ENCODE results near the gene ADCY2.
A peak's percentile ranks its signal among the peaks of the same experiment; 100 is the strongest.

ADCY2 gene

GRCh38 chr5:7671381-7671993 is 275.5 kb downstream of the ADCY2 start:
- DNase-seq: no peak

DNA sequence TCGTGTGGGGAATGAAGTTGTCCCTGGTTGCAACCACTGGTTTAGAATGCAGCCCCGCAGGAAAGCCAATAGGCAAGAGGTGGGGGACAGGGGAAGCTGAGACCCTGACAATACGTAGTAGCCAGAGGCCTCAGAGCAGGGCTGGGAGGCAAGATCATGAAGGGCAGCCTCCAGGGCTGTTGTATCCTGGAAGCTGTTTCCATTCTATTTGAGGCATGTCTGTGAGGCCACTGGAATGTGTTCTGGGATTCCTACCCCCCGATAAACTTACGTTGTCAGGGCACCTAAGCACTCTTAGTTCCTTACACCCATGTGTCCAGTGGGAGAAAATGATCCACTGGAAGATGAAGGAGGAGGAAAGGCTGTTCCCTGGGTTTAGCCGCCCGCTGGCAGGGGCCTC is 277.7 kb downstream of the ADCY2 start:
- no peak for DNase-seq

- no peak for DNase-seq
Measured at GRCh38 chr5:7676455-7676854, 280.5 kb downstream of the ADCY2 start.

DNA sequence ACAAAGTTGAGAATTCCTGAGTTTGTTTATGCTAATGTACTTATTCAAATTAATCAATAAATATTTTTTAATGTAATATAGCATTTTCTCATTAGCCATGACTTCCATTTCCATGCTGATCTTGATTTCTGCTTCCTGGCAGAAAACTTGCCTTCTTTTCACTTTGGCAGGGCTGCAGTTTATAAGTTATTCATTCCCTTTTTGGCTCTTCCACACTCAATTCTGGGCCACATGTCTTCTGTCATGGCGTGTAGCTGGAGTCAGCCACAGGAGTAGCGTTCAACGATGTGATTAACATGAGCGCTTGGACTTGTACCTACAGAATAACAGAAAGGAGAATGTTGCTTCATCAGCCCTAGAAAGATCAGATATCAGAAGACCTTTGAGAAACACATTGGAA is 282.1 kb downstream of the ADCY2 start:
- DNase-seq: no peak

DNA sequence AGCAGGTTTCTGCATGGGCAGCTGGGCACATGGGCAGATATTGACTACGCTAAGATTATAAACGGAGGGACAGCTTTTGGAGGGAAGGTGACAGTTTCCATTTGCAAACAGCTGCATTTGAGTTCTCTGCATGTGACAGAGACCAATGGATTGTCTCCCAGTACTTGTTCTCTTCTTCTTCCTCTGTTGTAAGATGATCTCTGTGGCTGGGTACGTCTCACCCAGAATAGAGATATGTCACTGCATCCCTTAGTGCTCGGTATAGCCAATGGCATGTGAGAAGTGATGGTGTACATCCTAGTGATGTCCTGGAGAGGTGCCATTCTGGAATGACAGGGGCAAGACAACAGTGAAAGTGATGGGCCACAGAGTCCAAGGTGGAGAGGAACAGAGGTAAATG is 283.7 kb downstream of the ADCY2 start:
- DNase-seq: no peak

DNA sequence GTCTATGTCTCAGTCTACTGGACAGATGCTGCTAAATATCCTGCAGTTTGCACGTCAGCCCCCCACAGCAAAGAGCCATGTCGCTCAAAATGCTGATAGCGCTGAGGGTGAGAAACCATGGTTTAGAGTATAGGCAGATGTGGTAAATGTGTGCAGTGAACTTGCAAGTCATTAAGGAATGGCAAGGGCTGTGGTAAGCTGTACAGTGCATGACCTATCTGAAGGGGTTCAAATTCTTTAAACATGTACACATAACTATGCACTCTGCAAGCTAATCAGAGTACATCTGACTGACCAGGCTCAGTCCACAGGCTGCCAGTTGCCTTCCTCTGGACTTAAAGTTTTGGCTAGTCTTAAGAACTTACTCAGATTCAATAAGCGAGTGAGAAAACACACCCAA is 284.3 kb downstream of the ADCY2 start:
- no peak for DNase-seq

GRCh38 chr5:7682379-7682778 is 286.4 kb downstream of the ADCY2 start:
- no peak for DNase-seq

DNA sequence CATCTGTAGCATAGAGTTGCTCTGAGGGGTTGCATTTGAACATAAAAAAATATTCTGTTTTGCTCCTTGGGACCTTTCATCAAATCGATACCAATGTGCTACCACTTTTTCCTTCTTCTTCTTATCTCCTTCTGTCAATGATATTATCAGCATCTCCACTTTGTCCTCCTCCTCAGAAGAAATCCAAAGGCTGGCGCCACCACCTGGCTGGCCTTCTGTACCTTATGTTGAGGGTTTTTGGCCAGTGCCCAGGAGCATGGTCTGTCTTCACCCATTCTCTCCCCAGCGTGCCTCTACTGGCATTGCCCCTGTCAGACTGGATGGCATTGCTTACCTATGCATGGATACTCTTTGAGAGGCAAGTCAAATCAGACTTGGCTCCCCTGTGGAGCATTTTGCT is 287.8 kb downstream of the ADCY2 start:
- no peak for DNase-seq

GRCh38 chr5:7684826-7685225 is 288.9 kb downstream of the ADCY2 start:
- no peak for DNase-seq

GRCh38 chr5:7686794-7687193 is 290.9 kb downstream of the ADCY2 start:
- DNase-seq: no peak

GRCh38 chr5:7690557-7690956 is 294.6 kb downstream of the ADCY2 start:
- no peak for DNase-seq

DNA sequence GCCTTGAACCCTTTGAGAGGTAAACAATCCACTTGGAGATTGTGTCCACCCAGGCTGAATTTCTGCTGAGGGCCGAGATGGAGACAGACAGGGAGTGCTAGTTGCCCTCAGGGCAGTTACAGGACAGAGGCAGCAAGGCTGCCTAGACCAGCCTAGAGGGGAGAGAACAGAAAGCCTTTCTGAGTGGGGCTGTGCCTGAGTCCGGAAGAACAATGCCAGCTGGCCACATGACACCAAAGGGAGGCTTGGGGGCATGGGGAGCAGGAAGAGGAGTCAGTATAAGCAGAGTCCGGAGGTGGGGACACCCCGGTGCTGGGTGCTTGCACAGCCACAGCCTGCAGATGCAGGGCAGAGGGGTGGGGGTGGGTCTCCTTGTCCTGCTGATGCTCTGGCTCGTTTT is 309.3 kb downstream of the ADCY2 start:
- DNase-seq: no peak

DNA sequence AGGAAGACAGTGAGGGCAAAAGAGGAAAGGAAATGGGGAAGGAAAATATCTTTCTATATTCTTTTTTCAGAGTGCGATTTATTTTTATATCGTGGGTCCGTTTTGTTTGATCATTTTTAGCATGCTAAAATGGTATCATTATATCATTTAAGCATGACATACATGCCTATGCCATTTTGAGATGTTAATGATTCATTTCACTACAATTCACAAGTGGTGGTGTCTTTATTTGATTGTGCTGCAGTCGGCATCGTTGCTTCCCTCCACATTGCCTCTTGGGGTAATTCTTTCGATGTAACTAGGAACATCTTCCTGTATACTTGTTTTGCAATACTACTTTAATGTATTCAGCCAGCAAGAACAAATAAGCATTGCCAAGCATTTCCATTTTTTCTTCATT is 309.8 kb downstream of the ADCY2 start:
- DNase-seq: no peak

GRCh38 chr5:7706256-7706655 is 310.3 kb downstream of the ADCY2 start:
- no peak for DNase-seq

DNA sequence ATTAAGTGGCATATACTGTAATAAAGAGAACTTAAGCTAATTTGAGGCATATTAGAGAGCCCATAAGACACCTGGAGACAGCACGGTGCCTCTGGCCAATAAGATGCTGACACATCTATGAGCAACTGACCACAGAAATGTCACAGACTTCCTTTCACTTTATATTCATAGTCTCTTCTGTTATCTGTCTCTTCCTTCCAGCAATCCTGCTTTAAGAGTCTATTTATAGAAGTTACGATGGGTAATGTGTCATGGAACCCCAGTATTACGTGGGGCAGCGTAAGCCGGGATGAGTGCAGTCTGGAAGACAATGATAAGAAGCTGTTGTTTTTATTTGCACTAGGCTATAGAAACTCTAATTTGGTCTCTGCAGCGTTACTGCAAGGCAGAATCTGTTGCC is 318.2 kb downstream of the ADCY2 start:
- no peak for DNase-seq

GRCh38 chr5:7714697-7715096 is 318.8 kb downstream of the ADCY2 start:
- no peak for DNase-seq

DNA sequence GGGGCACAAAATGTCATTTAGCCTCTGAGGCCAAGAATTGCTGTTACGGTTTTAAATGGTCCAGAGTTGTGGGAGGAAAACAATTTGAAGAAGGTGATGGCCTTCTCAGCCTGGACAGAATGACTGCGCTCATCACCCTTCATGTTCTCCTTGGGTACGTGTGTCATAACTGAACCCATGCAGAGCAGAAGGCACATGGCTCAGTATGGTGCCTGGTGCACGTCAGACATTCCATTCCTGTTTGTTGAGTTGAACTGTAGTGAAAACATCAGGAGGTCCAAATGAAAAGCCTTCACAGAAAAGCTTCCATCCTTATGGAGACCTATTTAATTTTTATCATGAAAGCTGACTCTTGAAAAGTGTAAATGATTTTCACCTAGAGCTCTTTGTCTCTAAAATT is 321.8 kb downstream of the ADCY2 start:
- DNase-seq: no peak

GRCh38 chr5:7728076-7728475 is 332.1 kb downstream of the ADCY2 start:
- no peak for DNase-seq

GRCh38 chr5:7741415-7742065 is 345.6 kb downstream of the ADCY2 start:
- DNase-seq: no peak

DNA sequence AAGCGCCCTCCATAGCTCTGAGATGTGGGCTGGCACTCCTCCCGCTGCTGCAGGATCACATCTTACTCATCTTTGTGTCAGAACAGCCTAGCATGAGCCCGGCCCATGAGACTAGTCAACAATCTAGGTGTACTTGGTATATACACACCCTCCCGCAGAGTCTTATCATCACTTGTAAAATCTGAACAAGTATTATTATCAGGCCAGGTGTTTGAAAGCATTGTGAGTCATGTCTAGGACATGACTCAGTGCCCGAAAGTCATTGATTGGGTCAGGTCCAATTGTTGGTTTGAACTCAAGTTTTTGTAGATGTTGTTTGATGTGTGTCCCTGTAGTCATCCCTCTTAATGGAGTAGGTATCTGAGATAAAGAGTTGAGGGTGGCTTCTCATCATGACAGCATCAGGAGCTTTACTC is 346.3 kb downstream of the ADCY2 start:
- DNase-seq: no peak

DNA sequence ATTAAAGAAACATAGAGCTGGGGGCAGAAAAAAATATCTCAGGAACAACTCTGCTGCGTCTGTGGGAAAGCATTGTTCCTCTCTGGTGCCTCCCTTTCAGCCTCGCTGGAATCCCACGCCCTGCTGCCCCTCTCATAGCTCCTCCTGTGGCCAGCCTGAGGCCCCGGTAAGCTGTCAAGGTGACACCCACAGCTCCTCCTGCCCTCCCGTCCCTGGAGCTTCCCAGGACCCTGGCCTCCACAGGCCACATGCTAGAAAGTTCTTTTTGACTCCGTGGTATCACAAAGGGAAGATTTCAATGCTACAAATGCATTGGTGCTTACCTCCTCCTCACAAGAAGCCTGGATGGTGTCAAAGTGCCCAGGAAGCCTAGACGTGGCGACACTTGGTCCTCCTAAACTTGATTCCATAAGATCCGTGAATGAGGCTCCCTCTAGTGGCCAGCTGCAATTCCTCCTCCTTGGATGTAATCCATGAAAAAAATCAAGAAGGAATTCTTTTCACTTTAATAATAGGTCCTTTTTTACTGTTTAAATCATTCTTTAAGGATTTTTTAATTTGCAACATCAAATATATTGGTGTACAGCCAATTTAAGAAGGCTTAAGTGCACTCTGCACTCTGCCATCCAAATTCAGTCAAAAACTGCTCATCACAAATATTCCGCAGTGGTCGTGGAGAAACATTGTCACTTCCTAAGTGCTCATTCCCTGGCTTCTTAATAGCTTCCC is 350.1 kb downstream of the ADCY2 start:
- DNase-seq: peak; percentile 55 to 77

DNA sequence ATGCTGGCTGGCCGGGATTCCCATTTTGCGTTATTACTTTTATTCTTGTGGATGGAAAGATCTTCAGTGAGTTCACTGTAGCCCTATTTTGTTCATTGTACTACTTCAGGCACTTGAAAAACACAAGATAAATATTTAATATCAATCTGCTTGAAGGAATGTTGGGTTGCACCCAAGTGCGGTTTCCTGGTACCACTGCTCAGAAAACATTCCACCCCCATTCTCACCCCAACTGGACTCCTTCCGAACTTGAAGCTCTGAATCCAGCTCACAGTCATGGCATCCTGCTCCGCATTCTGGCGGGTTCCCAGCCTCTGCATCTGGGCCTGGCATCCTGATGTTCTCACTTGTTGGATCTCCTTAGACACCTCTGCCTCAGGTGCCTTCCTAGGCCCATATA is 351.8 kb downstream of the ADCY2 start:
- no peak for DNase-seq

- no peak for DNase-seq
Measured at GRCh38 chr5:7749626-7750025, 353.7 kb downstream of the ADCY2 start.

DNA sequence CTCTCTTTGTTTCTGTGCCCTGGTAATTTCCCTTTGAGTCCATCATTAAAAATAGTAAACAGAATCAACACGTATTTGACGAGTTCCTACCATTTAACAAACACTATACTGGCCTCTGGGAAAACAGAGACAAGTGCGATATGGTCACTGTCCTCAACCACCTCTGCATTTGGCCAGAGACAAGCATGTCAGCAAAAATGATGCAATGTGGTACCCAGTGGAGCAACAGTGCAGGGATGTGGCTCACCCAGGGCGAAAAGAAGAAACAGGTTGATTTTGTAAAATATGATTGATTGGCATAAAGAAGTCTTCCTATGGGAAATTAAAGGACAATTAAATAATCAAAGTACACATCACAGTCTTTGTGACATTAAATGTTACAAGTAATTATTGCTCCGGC is 355.9 kb downstream of the ADCY2 start:
- DNase-seq: no peak

DNA sequence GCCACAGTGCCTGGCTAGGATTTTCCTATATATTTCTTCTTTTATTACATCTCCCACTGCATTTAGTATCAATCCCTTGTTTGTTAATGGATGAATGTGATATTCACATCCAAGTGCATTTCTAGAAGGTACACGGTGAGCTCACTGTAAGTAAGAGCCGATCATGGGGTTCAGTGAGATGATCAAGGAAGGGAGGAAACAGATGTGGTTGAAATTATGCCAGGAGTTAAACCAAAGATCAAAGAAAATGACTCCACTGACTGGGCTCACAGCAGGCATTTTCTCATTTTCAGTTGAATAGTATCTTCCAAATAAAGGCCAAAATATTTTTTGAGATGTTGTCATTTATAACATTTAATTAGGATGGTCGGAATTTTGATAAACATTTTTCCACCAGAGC is 357.2 kb downstream of the ADCY2 start:
- no peak for DNase-seq
